Measurements from ENCODE around the gene WNT7B.

The WNT7B gene

DNA sequence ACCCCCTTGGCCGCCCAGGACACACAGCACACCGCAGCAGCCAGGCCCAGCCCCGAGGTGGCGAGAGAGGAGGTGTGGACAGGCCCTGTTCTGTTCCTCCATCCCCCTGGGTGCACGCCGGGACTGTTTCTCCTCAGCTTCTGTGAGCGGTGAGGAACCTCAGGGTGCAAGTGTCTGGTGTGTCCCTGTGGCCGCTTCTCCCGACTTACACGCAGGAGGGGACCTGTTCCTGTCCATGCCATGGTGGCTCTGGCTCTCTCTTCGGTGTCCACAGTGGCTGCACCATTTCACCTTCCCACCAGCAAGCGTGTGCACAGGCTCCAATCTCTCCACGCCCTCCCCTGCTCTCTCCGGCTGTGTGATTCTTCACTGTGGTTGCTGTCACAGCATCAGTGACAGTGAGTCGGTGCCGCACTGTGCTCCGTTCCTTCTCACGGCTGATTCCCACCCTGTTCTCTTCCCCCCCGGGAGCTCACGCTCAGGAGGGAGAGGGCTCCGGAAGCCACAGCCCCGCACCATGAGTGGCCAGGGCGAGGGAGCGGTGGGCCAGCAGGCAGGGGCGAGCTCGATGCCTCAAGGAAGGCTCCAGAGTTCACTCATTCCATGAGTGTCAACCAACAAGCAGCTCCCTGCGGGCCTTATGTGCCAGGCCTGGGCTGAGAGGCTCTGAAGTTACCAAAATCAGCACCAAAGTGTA, 18.6 kb upstream of the WNT7B start:
- no peak for DNase-seq (ENCODE audit: low read depth in 2 of 2)

DNA sequence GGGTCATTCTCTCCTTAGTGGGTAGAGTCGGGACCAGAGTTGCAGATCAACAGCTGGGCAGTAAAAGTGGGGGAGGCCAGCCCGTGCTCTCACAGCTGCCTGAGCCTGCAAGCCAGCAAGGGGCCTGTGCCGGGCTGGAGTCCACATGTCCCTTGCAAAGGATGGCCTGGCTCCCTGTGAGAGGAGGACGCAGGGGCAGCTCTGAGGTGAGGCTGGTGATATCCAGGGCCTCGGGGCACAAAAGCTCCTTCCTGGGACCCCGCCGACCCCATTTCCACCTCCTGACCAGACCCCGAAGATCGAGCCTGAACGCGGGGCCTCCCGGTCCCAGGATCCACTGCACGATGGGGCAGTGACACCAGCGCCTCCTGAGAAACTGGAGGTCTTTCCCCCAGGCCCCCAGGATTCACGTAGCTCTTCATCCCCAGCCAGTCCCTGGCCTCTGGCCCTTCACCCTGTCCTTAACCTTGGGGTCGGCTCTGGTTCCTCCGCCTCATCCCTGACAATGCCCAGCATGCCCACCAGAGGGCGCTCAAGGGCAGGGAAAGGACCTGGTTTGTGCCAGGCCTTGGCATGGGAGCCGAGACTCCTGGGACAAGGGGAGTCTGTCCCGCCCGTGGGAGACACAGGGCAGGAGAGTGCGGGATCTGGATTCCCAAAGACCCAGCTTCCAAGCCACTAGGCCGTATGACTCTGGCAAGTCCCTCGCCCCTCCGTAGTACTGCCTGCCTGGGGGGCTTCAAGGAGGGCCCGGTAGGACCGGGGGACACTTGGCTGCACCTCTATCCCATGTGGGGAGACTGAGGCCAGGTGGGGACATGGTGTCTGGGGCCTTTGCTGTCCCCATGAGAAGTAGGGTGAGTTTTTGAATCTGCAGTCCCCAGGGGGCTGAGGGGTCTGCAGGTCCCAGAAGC, 17.8 kb upstream of the WNT7B start:
- DNase-seq (ENCODE audit: low read depth in 2 of 2): peak; percentile 59 to 75

DNA sequence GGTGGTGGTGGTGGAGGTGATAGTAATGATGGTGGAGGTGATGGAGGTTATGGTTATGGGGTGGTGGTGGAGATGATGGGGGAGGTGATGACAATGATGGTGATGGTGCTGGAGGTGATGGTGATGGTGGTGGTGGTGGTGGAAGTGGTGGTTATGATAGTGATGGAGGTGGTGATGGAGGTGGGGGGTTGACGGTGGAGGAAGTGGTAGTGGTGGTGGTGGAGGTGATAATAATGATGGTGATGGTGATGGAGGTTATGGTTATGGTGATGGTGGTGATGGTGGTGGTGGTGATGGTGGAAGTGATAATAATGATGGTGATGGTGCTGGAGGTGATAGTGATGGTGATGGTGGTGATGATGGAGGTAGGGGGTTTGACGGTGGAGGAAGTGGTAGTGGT, 16.9 kb upstream of the WNT7B start:
- no peak for DNase-seq (ENCODE audit: low read depth in 2 of 2)

DNA sequence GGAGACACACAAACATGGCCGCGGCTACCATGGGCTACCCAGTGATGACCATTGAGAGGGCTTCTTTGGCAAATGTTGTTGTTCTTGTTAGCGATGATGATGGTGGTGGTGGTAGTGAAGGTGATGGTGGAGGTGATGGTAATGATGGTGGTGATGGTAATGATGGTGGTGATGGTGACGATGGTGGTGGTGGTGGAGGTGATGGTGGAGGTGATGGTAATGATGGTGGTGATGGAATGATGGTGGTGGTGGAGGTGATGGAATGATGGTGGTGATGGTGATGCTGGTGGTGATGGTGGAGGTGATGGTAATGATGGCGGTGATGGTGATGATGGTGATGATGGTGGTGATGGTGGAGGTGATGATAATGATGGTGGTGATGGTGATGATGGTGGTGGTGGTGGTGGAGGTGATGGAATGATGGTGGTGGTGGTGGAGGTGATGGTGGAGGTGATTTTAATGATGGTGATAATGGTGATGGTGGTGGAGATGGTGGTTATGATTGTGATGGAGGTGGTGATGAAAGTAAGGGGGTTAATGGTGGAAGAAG, 16.3 kb upstream of the WNT7B start:
- DNase-seq (ENCODE audit: low read depth in 2 of 2): no peak

DNA sequence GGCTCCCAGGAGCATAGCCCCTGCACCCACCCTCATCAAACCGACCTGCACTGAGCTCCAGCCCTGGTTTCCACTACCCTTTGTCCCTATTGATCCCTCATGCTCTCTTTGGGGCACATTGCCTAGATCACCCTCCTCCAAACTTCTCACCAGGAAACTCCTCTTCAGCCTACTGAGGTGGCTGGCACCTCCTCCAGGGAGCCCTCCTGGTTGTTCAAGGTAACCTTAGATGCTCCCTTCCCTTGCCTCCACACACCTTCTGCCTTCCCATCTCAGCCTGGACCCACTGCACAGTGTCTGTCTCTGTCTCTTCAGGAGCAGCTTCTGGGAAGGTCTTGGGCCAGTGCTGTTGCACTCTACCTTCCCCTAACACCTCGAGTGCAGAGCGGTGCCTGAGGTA, 15.8 kb upstream of the WNT7B start:
- no peak for DNase-seq (ENCODE audit: low read depth in 2 of 2)

DNA sequence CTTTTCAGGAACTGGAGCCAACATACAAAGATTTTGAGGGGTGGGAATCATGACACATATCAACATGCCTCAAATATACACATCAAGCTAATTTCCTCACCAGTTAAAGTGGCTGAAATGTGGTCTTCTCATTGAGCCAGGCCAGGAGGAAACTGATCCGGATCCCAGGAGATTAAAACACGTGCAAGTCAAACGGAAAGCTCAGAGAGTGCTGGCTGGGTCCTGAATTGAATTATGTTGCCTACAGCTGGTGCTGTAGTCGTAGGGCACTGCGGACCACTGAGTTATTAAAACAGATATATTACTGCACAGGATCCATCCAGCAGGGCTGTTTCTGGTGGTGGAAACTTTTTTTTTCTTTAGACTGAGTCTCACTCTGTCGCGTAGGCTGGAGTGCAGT, 14.1 kb upstream of the WNT7B start:
- DNase-seq (ENCODE audit: low read depth in 2 of 2): no peak

DNA sequence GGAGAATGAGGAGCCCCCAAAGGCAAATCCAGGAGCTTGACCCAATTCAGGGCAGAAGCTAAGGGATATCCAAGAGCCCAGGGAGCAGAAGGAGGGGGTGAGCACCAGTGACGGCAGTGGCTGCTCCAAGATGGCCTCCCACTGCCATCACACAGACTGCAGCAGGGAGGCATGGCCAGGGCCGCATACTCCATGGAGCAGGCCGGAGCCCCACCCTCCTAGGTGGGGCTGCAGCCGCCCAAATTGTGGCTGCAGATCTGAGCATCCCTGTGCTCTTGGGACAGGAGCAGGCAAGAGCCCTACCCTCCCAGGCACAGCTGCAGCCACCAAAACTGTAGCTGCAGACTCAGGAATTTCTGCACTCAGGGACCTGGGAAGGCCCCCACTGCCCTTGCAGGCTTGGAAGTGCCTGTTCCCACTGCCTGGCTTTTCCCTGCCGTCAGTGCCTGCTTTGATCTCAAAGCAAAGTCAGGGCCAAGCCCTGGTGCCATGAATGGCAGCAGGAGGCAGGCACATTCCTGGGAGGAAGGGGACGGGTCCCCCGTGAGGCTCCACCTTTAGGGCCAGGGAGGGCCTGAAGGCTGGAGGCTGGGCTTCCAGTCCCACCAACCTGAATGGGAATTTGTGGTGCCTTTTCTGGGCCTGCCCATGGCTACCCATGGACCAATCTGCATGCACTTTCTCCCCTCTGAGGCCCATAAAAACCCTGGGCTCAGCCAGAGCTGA, 10.3 kb upstream of the WNT7B start:
- no peak for DNase-seq (ENCODE audit: low read depth in 2 of 2)

DNA sequence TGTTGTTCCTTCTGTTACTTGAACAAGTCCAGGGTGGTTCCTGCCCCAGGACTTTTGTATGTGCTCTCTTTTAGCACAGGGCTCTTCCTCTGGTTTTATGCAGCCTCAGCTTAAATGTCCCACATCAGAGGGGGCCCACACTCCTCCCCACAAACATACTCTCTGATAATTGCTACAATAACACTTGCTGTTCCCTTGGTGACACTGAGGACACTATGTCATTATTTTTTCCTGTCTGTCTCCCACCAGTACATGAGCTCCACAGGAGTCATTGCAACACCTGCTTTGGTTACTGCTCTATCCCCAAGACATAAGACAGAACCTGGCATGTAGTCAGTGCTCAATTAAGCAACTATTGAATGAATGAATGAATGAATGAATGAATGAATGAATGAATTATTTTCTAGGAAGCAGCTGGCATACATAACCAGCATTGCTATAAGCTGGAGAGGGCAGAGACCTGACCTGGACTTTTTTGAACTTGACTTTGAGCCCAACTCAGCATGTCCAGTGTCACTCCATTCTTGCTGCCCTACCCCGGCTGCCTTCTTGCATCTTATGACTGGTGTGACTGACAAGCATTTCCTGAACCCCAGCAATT, 7.5 kb upstream of the WNT7B start:
- DNase-seq (ENCODE audit: low read depth in 2 of 2): no peak

DNA sequence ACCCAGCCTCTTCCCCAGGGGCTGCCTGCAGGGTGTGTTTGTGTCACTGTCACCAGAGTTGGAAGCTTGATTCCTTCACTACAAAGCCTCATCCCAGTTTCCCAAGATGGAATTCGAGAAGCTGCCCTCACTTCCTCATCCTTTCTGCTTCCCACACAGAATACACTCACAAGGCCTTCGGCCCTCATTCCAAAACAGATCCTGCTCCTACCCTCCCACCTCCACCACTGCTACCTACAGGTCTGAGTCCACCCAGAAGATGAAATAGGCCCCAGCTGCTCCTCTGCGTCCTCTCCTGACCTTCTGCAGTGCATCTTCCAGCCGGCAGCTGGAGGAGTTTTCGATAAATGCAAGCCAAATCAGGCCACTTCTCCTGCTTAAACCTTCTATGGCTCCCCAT, 6.8 kb upstream of the WNT7B start:
- no peak for DNase-seq (ENCODE audit: low read depth in 2 of 2)

DNA sequence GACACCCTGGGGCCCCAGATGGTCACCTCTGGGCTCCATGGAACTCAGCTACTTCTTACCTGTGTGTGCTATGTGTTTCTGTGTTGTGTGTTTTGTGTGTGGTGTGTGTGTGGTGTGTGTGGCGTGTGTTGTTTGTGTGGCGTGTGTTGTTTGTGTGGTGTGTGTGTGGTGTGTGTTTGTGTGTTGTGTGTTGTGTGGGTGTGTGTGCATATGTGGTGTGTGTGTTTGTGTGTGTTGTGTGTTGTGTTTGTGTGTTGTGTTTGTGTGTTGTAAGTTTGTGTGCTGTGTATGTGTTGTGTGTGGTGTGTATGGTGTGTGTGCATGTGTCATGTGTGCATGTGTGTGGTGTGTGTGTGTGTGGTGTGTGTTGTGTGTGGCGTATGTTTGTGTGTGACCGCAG, 3.8 kb upstream of the WNT7B start:
- DNase-seq (ENCODE audit: low read depth in 2 of 2): no peak

DNA sequence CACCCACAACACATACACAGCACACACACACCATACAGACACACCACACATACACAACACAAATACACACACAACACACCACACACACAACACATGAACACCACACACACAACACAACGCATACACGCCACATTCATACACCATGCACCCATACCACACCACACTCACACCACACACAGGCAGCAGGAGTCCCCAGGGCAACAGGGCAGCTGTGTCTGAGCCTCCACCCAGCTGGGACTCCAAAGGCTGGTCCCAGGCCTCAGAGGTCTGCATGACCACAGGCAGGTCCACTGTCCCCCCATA, 3.3 kb upstream of the WNT7B start:
- DNase-seq (ENCODE audit: low read depth in 2 of 2): no peak

DNA sequence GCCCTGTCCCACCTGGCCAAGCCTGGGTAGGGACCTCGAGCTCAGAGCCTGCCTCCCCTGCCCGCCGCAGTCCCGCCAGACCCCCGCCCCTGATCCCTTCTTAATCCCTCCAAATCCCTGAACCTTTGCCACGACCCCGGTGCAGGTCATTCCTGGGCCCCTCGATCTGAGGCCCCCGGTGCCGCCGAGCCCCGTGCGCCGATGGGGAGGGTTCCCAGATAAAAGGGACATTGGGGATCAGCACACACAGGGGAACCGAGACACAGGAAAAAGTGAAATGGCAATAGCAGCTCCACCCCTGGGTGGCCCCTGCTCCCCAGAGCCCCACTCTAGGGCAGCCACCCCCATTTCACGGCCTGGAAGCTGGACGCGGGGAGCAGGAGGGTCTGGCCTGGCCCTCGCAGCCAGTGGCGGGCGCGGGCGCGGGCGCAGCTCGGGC, 1.3 kb upstream of the WNT7B start:
- DNase-seq (ENCODE audit: low read depth in 2 of 2): no peak

DNA sequence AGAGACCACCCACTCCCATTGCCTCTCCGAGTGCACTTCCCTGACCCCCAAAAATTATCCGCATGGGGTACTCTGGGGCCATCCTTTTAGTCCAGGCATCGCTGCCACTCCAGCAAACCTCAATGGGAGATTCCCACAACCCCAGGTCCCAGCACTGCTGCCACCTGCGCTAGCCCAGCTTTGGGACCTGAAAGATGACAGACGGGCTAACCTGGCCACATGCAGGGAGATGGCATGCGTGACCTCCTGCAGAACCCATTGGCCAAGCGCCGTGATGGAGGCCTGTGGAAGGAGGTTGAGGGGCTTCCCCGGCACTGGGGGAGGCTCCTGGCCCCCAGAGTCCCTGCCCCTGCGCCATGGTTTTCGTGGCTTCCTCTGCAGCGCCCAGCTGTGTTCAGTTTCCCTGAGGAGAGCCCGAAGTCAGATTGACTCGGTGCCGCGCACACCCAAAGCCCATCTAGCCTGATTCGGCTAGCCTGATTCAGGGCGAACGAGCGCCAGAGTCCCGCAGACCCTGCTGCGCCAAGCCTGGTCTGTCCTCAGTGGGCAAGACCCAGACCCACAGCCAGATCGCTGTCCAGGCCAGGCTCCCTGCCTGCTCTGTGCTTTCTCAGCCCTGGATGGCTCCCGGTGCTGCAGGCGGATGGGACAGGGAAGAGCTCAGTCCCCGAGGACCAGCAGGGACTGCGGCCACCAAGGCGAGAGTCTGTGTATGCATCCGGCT, 751 bp upstream of the WNT7B start:
- no peak for DNase-seq (ENCODE audit: low read depth in 2 of 2)

DNA sequence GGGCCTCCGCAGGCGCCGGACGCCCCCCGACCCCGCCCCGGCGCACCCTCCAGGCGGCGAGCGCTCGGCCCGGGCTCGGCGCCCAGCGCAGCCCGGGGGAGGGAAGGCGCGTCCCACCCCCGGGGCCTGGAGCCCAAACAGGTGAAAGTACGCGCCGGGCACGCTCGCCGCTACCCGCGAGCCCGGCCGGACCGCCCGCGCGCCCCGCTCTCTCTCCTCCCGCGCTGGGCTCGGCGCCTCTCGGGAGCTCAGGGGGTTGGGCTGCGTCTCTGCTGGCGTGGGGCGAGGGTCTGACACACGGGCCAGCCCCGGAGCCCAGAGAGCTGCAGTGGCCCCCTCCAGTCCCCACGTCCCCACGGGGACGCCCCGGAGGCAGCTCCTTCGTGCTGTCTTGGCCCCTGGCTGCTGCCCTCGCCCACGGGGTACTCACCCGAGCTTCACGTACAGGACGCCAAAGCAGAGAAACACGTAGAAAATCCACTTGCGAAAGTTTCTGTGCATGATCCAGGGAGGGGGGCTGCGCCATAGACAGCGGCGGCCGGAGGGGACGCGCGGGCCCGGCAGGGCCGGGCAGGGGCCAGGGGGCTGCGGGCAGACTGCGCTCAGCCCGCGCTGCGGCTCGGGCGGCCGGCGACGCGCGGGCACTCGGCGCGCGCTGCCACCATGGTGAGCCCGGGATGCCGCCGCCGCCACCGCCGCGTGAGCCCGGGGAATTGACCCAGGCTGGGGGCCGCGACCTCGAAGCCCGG, 534 bp downstream of the WNT7B start:
- no peak for DNase-seq (ENCODE audit: low read depth in 2 of 2)

DNA sequence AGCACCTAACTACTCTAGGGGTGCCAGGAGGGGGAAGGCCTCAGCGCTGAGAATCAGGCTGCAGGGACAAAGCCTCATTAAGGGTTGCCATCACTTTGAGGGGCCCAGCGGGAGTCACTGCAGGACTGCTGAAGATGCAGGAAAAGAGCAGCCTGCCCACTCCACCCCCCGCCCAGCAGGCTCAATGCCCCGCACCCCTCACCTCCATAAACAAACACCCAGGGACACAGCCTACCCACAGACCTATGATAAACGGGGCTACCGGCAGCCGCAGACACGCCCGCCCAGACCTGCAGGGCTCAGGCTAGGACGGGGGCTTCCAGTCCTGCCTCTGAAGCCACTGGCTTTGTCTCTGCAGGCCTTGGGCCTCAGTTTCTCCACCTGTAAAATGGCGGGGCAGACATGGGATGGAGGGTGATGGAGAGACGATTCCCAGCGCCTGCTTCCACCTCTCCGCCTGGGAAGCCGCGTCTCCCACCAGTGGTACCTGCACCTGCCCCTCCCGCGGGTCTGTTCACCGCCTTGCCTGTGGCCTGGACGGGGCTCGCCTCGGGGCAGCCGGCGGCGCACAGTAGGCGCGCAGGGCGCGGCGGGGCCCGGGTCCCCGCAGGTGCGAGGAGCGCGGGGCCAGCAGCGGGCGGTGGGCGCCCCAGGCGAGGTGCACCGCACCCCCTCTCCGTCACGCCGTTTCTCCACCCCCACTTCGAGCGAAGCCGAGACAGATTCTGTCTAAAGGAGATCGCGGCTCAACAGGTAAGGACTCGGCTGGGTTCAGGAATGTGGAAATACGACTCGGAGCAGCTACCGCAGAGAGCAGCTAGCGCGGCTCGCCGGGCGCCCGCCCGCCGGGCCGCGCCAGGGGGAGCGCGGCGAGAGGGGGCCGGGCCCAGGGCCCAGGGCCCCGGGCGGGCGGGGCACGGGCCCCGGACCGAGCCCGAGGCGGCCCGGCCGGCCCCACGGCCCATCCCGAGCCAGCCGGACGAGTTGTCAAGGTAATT, 1.5 kb downstream of the WNT7B start:
- DNase-seq (ENCODE audit: low read depth in 2 of 2): no peak

DNA sequence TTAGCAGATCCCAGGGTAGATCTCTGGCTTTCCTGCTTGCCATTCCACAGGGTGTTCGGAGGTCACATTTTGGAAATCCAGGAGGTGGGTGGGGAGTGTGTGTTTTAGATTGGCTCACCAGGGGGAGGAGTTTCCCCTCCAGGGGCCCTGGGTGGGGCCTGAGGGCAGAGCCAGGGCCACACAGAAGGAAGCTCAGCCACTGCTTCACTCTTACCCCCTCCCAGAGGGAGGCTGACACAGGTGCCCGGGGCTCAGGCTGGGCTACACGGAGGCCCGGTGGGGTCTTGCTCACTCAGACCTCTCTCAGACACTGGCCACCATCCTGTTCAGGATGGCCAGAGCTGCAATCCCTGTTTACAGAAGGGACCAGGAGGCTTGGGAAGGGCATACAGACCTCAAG, 2.5 kb downstream of the WNT7B start:
- no peak for DNase-seq (ENCODE audit: low read depth in 2 of 2)

DNA sequence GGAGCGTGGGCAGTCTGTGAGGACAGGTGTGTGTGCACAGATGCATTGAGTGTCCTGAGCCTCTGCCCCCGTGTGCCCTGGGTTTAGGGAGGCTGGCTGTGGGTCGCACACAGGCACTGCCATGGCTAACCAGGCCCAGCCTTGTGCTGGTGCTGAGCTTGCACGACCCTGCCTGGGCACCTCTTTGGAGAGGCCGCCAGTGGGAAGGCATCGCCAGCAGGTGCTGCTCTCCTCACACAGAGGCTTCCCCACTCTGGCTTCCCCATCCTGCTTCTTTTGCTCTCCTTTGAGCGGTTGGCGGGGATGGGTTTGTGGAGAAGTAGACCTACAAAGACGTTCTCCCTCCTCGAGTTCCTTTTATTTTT, 4.1 kb downstream of the WNT7B start:
- no peak for DNase-seq (ENCODE audit: low read depth in 2 of 2)

DNA sequence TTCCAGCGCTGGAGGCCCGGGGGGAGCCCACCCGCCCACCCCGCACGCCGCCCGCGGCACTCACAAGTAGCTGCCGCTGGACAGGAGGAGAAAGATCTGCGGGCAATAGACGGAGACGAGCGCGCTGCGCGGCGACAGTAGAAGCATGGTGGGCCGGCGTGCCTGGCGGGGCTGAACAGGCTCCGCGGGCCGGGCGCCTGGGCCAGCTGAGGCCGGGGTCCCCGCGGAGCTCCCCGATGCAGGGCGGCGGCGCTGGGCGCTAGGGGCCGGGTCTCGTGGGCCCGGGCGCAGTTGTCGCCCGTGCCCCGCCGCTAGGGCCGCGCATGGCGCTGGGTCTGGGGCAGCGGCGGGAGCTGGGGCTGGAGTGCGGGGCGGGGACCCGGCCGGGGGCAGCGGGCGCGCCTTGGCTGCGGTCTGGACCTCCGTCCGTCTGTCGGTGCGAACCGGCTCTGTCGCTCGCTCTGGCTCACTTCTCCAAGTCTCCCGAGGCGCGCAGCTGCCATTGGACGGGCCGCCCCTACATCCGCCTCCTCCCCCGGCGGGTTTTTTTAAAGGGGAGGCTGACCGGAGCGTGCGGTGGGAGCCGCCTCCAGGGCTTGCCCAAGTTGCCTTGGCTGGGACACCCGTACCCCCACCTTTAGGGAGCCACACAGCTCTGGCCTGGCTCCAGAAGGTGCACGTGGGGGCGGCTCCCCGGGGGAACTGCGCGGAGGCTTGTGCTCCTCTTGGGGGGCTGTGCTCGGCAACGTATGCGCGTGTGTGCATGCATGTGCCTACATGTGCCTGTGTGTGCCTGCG, 4.7 kb downstream of the WNT7B start:
- no peak for DNase-seq (ENCODE audit: low read depth in 2 of 2)
